Breast epithelium (tissue), 3 donors: ENCODE results near the gene ZNF70.

Source experiments
- CTCF ChIP-seq, 3 donors: fragments of 450-650 bp; IDR thresholded peaks; one replicate each; pipeline ENCODE4 v1.5.1; 2016 to 2017; ENCODE audit warnings: antibody characterized with exemption in 3 of 3, mild to moderate bottlenecking in 3 of 3, moderate library complexity in 3 of 3
- POLR2A ChIP-seq: fragments of 450-650 bp; IDR thresholded peaks from one replicate; pipeline ENCODE4 v1.6.1; 2016; ENCODE audit warnings: antibody characterized with exemption, mild to moderate bottlenecking, moderate library complexity
- POLR2AphosphoS5 ChIP-seq, 3 donors: sonication (generic); formaldehyde crosslinking; IDR thresholded peaks; one replicate each; pipeline ENCODE4 v1.6.1; 2017; ENCODE audit warnings: antibody characterized with exemption in 3 of 3

GRCh38 chr22:23774114-23774921 is 23.4 kb upstream of the ZNF70 start:
- no peak for TF ChIP-seq CTCF (IDR thresholded peaks at IDR 0.05)
- no peak for TF ChIP-seq POLR2AphosphoS5 (IDR thresholded peaks at IDR 0.05)
- TF ChIP-seq POLR2A: no peak
